ENCODE data around the gene TPCN1. TPM values are rescaled to one million over a fixed set of nuclear protein-coding genes. Genes with fewer than 3 reads are reported as not detected.
A peak's percentile ranks its signal among the peaks of the same experiment; 100 is the strongest.

TPCN1 gene
- total and polyA plus RNA-seq, 8 donors, result 39.4 to 83.4 (median 63.5) TPM

GRCh38 chr12:113174461-113175384 is 46.5 kb upstream of the TPCN1 start:
- WGBS, 2 donors, result 53% methylated on average over 29 to 32 of the region's 32 CpGs
- Histone ChIP-seq H3K9me3 (no peaks in the 10 kb centered on the region), H3K4me1 (no peaks in the 10 kb centered on the region), H3K36me3 (peaks cover 7 to 81% (median 57%) of the 10 kb centered on the region in 3 donors), H3K4me3 (no peak overlapping the region), H3K27me3 (no peaks in the 10 kb centered on the region), H3K27ac (no peak overlapping the region)
- peak; percentile 78 to 97 (median 90) for ATAC-seq
- intact Hi-C loops (cut with DNase I), result loop anchor here in 1 of 3 donors (5.0 kb wide), 1 partner anchor 122 kb away; no protein-coding TSS in a partner anchor
- peak; percentile 52 to 94 (median 82) for DNase-seq
- no peak for FAIRE-seq
- TF ChIP-seq CTCF (IDR thresholded peaks at IDR 0.05), result peak; percentile 98 to 99 (median 98)

GRCh38 chr12:113179023-113179422 is 42.2 kb upstream of the TPCN1 start:
- Histone ChIP-seq H3K27ac (no peak overlapping the region), H3K4me3 (no peak overlapping the region), H3K27me3 (no peaks in the 10 kb centered on the region), H3K36me3 (peaks cover 3 to 48% (median 25%) of the 10 kb centered on the region in 3 donors), H3K9me3 (no peaks in the 10 kb centered on the region), H3K4me1 (peaks cover 0 to 5% (median 2%) of the 10 kb centered on the region in 3 donors)
- intact Hi-C loops (cut with DNase I), result loop anchor here in 1 of 3 donors (1.0 kb wide), 1 partner anchor 129 kb away; no protein-coding TSS in a partner anchor
- TF ChIP-seq CTCF (IDR thresholded peaks at IDR 0.05), result no peak
- DNase-seq (no peak), FAIRE-seq (no peak), ATAC-seq (no peak)
- 86 to 88% methylated on average over 14 of the region's 14 CpGs for WGBS, 2 donors

- Histone ChIP-seq H3K27me3 (no peaks in the 10 kb centered on the region), H3K4me1 (peaks cover 0 to 8% (median 6%) of the 10 kb centered on the region in 3 donors), H3K36me3 (peaks cover 3 to 45% (median 25%) of the 10 kb centered on the region in 3 donors), H3K9me3 (no peaks in the 10 kb centered on the region), H3K27ac (no peak overlapping the region), H3K4me3 (no peak overlapping the region)
- intact Hi-C loops (cut with DNase I), result no loop called here
- no peak for TF ChIP-seq CTCF (IDR thresholded peaks at IDR 0.05)
- no peak for FAIRE-seq
- WGBS, 2 donors, result 71 to 74% methylated on average over 4 of the region's 4 CpGs
- no peak for DNase-seq
- no peak for ATAC-seq
Measured at GRCh38 chr12:113180333-113180732, 40.9 kb upstream of the TPCN1 start.

- Histone ChIP-seq H3K27me3 (no peaks in the 10 kb centered on the region), H3K27ac (no peak overlapping the region), H3K9me3 (no peaks in the 10 kb centered on the region), H3K36me3 (peaks cover 0 to 37% (median 25%) of the 10 kb centered on the region in 3 donors), H3K4me3 (no peak overlapping the region), H3K4me1 (peaks cover 4 to 13% (median 8%) of the 10 kb centered on the region in 3 donors)
- DNase-seq (no peak), FAIRE-seq (no peak), ATAC-seq (no peak)
- intact Hi-C loops (cut with DNase I), result no loop called here
- WGBS, 2 donors, result 69 to 85% methylated on average over 3 of the region's 3 CpGs
- TF ChIP-seq CTCF (IDR thresholded peaks at IDR 0.05), result no peak
Measured at GRCh38 chr12:113181975-113182374, 39.3 kb upstream of the TPCN1 start.

Measured in pancreas (tissue), 10 donors.